SK-MEL-5 (cell line): ENCODE data around the gene DUSP5. TPM values are rescaled to one million over a fixed set of nuclear protein-coding genes. Genes with fewer than 3 reads are reported as not detected.

Experiments
- DNase-seq: peaks from one replicate; pipeline ENCODE4 v3.0.0-alpha.2; 2016; ENCODE audit warnings: low read depth, low spot score
- in situ Hi-C: cut with HindIII; loops from 2 replicates; pipeline ENCODE4 v1.10.0; 2016; ENCODE audit warnings: low sequenced_read_pairs, high pct_unique_total_duplicates, low pct_unique_long_range_greater_than_20kb
- total RNA-seq: library from RNA; depleted of rRNA; stranded (reverse); fragments of >200 nt; shearing (Covaris generic); gene quantifications from 2 replicates; pipeline ENCODE4 v1.2.3, GENCODE V29; 2014

The DUSP5 gene
- total RNA-seq, 1 experiment from 2014 or later: 2.7 TPM

DNA sequence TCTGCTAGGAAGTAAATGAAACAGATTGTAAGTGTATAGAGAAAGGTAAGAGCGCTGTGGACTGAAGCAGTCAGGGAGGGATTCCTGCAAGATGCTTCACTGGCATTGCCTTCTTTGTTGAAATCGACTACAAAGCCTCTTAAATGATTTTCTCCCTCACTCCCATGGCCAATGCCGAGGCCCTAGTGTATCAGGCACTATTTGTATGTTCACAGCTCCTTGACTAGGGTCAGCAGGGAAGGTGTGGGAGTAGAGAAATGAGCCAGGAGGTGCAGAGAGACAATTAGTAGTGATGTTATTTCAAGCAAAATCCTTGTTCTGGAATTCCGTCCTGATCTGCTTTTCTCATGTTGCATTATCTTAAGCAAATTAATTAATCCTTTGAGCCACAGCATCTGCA, 22.9 kb upstream of the DUSP5 start:
- no peak for DNase-seq
- in situ Hi-C loops: no loop called here

DNA sequence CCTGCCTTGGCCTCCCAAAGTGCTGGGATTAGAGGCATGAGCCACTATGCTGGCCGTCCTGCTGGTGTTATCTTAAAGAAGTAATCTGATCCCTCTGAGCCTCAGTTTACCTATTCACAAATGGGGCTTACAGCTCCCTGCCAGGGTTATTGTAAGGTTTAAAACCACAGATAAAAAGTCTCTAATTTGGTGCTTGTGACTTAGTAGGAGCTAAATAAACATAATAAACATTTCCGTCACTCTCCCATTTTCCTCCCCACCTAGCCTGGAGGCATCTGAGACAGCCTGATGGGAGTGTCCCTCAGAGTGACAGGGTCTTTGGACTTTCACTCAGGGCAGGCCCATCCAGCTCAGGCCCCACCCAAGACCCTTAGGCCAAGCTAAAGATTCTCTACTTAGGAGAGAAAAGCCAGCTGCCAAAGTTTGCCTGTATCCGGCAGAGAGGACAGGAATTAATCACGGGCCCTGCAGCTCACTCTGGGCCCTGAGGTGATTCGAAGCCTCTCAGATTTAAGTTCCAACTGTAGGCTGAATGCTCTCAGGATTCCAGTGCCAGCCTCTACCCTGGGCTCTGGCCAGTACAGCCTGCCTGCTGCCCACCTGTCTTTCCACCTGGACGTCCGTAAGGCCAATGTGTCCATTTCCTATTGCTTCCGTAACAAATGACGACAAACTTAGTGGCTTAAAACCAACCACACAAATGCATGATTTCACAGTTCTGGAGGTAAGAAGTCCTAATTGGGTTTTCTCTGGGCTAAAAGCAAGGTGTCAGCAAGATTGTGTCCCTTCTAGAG, 21.8 kb upstream of the DUSP5 start:
- no peak for DNase-seq
- in situ Hi-C loops: no loop called here

DNA sequence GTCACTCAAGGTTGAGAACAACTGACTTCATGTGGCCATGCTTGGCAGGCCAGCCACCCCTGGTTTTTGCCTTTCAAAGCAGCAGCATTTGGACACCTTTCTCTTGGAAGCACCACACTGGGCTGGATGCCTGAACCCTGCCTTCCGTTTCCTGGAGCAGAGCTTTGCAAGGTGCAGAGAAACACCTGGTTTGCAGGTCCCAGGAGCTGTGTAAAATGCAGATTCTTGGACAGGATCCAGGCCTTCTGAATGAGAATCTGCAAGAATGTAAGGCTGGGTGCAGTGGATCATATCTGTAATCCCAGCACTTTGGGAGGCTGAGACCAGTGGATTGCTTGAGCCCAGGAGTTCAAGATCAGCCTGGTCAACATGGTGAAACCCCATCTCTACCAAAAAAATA, 18.0 kb upstream of the DUSP5 start:
- in situ Hi-C loops: no loop called here
- DNase-seq: no peak

DNA sequence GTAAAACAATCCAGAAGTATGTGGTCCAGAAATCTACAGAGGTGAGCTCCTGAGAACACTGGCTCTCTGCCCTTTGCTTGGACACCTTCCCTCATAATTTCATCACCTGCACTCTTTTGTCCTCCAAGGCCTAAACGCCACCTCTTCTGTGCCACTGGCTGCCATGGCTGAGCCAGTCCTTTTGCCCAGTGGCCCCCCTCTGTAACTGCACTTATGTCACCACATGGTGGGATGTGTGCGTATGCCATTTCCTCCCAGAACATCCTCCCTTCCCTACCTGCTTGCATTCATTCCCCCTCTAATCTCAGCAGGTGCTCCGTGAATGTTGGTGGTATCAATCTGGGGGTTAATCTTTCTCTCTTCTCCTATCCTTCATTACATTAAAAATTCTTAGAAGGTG, 17.3 kb upstream of the DUSP5 start:
- in situ Hi-C loops: no loop called here

DNA sequence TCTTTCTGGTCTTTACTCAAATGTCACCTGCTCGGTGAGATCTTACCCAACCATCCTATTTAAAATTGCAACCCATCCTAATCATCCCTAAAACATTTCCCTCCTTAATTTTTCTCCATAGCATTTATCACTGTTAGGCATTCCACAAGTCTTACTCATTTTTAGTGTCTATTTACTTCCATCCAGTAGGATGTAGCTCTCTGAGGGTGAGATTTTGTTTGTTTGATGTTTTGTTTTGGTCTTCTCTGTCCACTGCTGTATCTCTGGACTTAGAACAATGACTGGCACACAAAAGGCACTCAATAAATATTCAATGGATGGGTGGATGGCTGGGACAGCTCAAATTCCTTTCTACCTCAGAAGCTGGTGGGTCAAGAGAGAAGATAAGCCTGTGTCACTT, 15.8 kb upstream of the DUSP5 start:
- DNase-seq: no peak
- in situ Hi-C loops: no loop called here

More for the DNA sequence above, 17.3 kb upstream of the DUSP5 start:
- DNase-seq: no peak

DNA sequence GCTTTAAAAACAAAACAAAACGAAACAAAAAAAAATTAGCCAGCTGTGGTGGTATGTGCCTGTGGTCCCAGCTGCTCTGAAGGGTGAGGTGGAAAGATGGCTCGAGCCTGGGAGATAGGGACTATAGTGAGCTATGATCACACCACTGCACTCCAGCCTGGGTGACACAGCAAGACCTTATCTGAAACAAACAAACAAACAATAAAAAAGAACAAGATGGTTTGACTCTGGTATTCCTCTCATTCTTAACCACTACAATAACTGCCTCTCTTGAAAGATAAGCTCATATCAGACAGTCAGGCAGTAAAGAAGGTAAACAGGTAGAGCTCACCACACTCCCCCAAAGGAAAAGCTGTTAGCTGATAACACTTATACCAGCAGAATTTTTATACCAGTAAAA, 14.1 kb upstream of the DUSP5 start:
- DNase-seq: no peak
- in situ Hi-C loops: no loop called here

DNA sequence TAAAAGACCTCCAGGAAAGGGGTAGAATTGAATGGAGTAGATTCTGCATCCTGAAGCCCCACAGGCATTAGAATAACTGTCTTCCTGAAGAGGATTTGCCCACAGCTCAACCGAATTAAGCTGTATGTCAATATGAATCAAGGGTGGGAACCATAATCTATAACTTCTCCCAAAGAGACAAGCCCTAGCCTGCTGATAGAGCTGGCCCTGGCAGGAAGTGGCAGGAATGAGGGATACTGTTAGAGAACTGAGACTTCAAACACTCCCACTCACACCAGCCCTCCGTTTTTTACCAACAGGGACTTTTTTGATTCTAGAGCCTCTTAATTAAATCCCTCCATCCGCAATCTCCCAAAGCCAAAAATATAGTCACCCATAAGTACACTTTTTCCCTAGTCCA, 12.2 kb upstream of the DUSP5 start:
- in situ Hi-C loops: no loop called here
- DNase-seq: no peak

DNA sequence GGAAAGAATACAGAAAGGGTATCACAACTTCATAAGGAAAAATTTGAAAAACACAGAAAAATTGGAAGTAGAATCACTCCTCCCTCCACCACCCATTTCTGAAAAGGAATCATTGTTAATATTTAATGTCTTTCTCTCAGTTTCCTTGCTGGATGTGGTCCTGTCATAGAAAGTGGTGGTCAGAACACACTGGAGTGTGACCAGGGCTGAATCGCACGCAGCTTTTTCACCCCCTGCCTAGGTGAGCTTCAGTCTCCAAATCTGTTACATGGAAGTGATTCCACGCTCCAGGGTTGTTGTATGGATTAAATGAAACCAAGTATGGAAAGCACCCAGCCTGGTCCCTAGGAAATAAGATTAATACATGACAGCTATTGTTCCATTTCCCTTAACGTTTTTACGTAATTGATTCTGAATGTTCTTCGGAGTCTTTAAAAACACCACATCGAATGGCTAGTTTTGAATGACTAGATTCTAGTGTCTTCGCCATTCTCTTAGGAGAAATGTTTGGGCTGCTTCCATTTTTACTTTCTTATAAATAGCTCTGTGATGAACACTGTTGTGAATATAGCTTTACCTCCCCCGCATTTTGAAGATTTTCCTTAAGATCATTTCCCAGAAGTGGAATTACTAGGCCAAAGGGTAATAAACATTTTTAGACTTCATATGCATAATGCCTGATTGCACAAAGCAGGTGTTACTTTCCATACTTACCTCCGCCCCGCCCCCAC, 10.9 kb upstream of the DUSP5 start:
- no peak for DNase-seq
- in situ Hi-C loops: no loop called here

DNA sequence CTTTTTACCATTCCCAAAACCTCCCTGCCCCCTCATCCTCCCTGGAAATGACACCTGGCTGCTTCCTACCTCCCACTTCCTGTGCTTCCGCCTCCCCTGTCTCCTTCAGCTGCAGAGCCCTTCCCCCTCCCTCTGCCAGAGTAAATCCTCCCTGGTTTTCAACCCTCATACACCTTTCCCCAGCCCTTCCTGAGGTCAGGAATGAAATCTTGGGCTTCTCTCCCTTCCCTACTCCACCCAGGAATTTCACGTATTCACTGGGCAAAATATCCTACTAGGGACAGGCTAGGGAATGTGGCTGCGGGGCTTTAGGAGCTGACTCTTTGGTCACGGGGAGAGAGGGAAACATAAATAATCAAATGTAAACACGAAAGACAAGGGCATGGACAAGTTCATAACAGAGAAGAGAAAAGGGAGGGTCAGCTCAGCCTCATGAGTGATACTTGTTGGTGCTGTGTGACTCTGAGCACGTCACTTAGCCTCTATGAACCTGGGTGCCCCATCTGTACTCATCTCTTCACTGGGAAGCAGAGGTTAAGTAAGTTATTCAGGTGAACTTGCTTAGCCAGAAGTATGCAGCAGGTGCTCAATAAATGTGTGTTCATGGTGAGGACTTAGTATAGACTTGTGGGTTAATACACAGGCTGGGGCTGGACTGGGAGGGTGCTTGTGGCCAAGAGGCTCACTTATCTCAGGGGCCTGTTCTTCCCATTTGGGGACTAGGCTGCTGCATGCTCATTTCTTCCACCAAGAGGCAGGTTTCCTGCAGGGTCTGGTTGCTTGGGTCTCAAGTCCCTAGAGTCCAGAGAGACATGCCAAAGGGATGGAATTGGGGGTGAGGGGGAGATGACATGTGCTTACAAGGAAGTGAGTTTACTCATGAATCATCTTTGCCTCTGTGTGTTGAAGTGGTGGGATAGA, 10.0 kb upstream of the DUSP5 start:
- DNase-seq: no peak
- in situ Hi-C loops: no loop called here

DNA sequence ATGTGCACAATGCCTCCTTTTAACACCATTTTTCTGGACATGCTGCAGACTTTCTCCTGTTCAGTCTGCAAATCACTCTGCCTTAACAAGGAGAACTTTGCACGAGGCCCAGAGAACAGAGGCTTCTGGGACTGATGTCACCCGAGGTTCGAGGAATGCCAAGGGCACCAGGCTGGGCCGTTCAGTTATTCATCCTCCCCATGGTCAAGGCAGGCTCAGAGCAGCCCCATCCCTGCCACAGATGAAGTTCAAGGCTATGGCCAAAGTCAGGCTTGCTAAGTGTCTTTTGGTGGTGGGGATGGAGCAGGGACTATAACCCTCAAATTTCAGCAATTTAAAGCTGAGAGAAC, 9.4 kb upstream of the DUSP5 start:
- in situ Hi-C loops: no loop called here
- DNase-seq: no peak

DNA sequence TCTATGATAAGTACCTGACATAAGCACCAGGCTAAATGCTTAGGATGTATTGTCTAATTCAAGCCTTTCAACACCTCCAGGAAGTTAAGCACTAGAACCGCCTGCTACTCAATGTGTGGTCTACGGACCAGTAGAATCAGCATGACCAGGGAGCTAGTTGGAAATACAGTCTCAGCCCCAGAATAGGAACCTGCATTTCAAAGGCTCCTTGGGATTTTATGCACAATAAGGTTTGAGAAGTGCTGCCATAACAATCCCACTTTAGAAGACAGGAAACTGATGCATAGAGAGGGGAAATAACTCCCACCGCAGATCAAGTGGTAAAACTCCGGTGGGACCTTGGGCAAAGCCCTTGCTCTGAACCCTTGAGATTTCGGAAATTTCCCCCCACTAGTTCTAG, 8.8 kb upstream of the DUSP5 start:
- in situ Hi-C loops: no loop called here
- DNase-seq: no peak

DNA sequence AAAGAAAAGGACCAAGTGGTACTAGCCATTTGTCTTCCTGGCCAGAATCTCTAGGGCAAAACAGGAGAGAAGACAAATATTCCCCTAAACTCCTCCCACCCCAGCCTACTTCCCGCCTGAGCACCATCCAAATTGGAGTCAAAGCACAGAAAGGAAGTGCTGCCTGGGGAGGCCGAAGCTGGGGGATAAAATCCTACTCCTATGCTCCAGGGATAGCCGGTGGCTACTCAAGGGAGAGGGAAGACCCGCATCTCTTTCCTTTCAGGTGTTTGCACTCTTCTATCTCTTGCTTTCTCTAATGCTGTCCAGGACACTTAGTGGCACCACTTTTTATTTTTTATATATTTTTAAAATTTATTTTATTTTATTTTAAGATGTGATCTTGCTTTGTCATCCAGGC, 7.1 kb upstream of the DUSP5 start:
- DNase-seq: no peak
- in situ Hi-C loops: no loop called here

DNA sequence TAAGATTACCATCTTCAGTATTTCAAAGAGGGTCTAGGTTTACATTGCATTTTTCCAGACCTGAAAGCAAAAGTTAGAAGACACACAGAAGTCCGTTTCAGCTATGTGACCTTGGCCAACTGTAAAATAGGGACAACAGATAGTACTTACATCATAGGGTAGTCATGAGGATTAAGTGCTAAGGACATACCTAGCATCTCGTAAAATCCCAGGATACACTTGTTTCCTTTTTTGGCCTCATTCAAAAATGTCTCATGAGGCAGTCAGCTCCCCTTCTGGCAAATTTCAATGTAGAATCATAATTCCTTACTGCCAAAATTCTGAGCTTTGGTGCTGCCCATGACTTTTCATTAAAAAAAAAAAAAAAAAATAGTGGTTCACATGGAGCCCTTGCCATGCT, 6.4 kb upstream of the DUSP5 start:
- no peak for DNase-seq
- in situ Hi-C loops: no loop called here

DNA sequence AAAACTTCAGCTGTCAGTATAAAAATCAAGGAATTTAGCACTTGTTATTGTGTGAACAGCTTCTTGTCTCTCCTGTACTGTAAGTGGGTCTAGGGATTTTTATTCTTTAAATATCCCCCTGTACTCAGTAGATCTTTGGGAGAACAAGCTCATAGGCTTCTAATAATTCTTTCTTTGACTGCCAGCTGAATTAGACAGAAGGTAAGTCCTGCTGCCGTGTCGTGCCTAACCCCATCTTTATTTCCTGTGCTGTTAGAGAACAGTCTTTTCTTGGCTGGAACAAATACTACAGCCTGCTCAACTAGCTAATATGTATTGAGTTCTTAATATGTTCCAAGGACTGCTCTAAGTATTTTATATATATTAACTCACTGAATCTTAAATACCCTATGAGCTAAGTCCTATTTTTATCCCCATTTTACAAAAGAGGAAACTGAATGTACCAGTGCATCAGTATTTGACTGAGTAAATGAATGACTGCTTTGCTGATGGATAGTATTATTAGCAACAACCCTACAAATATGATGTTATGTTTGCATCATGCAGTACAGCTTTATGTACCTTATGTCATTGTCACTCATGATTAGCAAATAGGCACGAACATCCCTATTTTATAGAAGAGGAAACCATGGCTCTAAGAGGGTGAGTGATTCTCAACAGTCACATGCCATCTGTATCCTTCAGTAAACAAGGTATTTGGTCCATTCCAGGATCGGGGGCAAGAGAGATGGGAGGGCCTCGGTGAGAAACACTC, 5.5 kb upstream of the DUSP5 start:
- DNase-seq: no peak
- in situ Hi-C loops: no loop called here

DNA sequence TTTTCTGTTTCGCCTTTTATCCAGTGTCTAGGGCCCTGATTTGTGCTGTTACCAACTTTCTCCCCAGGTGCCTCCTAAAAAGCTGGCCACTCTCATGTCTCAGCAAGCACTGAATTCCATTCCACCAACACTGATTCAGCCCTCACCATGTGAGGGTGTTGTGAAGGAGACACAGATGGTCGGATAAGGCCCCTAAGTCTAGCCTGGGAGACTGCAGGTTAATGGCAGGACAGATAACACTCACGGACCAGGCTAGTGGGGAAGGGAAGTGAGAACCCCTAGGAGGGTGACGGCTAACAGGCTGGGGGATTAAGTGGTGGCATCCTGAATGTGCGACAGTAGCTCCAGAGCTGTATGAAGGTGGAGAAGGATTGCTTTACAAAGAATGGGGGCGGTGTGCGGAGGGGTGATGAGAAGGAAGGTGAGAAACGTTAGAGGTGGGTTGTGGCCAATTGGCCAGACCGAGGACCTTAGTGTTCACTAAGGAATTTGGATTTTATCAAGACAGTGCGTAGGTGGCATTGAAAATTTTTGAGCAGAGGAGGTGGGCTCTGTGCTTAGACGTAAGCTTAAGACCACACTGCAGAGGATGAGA, 3.8 kb upstream of the DUSP5 start:
- no peak for DNase-seq
- in situ Hi-C loops: no loop called here

DNA sequence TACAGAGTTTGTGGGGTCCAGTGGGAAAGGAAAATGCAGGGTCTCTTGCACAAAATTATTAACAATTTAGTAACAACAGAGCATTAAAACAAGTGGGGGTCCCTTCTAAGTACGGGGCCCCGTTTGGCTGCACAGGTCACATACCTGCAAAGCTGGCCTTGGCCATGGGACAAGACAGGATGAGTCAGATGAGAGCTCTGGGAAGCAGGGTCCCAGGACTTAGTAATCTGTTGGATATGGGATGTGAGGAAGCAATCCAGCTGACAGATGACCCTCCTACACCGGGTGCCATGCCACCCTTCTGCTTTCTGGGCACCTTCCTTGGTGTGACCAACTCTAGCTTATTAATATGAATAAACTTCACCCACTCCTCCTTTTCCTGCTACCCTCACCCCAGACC, 3.2 kb upstream of the DUSP5 start:
- in situ Hi-C loops: no loop called here

DNA sequence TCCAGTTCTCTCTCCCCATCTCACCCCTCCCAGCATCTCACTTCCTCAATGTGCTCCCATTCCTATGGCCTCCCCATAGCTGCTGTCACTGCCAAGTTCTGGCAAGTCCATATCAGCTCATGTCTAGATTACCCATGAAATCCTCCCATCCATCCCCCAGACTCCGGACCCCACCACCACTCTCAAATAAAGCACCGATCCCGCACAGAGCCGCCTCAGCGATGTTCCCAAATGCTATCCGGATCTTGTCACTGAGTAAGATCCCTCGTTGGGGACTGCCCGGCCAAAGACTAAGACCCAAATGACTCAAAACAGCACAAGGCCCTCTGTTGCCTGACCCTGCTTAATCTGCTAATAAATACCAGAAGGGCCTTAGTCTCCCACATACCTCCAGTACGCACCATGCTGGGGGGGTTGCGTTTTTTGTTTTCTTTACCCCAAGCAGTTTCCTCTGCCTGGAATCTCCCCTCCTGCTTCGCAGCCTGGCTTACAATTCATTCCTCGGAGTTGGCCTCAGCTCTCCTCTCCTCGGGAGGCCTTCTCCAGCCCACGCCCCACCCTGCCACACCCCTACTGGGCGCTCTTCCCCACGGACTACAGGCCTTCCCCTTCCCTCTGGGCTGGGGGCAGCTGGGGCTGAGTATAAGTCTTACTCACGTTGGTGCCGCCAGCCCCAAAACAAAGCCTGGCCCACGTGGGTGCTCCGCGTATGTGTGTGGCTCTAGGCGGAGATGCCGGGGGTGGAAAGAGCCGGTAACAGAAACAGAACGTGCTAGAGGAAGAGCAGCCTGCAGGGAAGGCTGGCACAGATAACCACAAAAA, 1.8 kb upstream of the DUSP5 start:
- in situ Hi-C loops: no loop called here
- no peak for DNase-seq

More for the DNA sequence above, 3.2 kb upstream of the DUSP5 start:
- DNase-seq: no peak
